ENCODE data around the gene PIGO. TPM values are rescaled to one million over a fixed set of nuclear protein-coding genes. Genes with fewer than 3 reads are reported as not detected.

The PIGO gene
- polyA plus RNA-seq, 4 donors = 20.7 to 40.7 (median 32.9) TPM

GRCh38 chr9:35107297-35108290 lies 11.2 kb upstream of the PIGO start:
- DNase-seq (ENCODE audit: low read depth in 4 of 4, low spot score in 3 of 4) = no peak

- DNase-seq (ENCODE audit: low read depth in 4 of 4, low spot score in 3 of 4) = no peak
Observed at GRCh38 chr9:35106343-35106730, 9.9 kb upstream of the PIGO start.

GRCh38 chr9:35105571-35106342 lies 9.4 kb upstream of the PIGO start:
- DNase-seq (ENCODE audit: low read depth in 4 of 4, low spot score in 3 of 4) = no peak

- no peak for DNase-seq (ENCODE audit: low read depth in 4 of 4, low spot score in 3 of 4)
Observed at GRCh38 chr9:35105126-35105525, 8.7 kb upstream of the PIGO start.

- no peak for DNase-seq (ENCODE audit: low read depth in 4 of 4, low spot score in 3 of 4)
Observed at GRCh38 chr9:35104586-35104985, 8.2 kb upstream of the PIGO start.

DNA sequence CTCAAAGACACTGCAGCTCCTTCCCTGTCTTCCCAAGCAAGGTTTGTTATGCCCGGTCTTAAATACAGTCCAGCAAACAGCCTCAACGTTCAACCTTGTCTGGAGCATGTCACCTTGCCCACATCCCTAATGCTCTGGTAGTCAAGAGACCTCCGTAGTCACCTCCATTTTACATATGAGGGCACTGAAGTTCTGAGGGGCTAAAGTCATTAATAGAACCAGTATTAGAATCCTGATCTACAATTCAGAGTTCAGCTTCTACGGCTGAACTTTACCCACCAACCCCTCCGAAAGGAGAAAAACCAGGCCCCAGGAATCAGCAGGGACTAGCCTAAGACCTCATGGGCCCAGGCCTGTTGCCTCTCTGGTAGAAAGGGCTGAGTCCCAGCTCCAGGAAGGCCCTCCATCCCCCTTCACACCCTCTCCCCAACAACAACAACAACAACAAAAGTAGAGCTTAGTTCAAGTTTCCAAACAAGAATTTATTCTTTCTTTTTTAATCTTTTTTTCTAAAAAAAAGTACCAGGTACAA lies 7.3 kb upstream of the PIGO start:
- DNase-seq (ENCODE audit: low read depth in 4 of 4, low spot score in 3 of 4) = no peak

- peak; percentile 87 to 94 (median 90) for DNase-seq (ENCODE audit: low read depth in 4 of 4, low spot score in 3 of 4)
Observed at GRCh38 chr9:35102769-35103659, 6.6 kb upstream of the PIGO start, which contains the start of gene STOML2. TSS of gene STOML2 (minus strand) at chr9:35103131. CDS start at chr9:35103094, 37 bp downstream.

DNA sequence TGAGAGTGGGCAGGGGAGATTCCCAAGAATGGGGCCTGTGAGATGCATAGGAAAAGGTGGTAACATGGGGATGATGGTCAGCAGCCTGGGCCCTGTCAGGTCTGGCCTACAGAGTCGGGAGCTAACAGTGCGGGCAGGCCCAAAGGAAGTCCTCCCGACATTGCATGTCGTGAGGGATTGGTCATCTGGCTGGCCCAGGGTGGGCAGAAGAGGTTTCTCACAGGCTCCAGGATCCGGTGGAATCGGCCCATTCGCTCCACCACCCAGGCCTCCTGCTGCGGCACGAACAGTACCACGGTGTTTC lies 6.0 kb upstream of the PIGO start:
- no peak for DNase-seq (ENCODE audit: low read depth in 4 of 4, low spot score in 3 of 4)

DNA sequence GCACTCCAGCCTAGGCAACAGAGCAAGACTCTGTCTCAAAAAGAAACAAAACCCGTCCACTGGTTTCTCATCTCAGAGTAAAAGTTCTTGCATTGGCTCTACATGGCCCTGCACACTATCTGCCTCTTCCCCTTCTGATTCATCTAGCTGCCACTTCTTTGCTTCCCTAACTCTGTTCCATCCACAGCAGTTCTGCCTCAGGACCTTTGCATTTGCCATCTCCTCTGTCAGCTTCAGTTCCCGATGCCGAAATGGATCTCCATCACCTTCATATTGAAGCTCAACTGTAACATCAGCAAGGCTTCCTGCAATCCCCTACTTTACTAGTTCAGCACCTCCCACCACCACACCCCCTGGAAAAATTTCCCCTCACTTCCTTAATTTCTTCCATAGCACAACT lies 1.2 kb upstream of the PIGO start:
- no peak for DNase-seq (ENCODE audit: low read depth in 4 of 4, low spot score in 3 of 4)

DNA sequence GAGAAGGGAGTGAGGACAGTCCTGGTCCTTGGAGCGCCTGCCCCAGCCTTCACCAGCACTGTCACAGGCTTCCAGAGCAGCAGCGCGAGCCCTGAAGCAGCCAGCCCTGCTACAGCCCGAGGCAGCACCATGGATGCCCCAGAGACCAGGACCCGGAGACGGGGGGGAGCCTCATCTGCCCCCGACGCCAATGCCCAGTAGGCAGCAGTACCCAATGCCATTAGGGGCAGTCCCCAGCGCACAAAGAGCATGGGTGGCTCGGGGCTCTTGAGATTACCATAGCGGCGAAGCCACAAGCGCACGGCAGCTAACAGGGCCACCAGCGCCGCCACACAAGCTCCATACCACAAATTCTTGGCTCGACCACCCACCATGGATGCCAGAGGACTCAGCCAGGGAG lies 4.9 kb downstream of the PIGO start:
- no peak for DNase-seq (ENCODE audit: low read depth in 4 of 4, low spot score in 3 of 4)

- DNase-seq (ENCODE audit: low read depth in 4 of 4, low spot score in 3 of 4) = no peak
Observed at GRCh38 chr9:35089434-35089833, 7.0 kb downstream of the PIGO start.

DNA sequence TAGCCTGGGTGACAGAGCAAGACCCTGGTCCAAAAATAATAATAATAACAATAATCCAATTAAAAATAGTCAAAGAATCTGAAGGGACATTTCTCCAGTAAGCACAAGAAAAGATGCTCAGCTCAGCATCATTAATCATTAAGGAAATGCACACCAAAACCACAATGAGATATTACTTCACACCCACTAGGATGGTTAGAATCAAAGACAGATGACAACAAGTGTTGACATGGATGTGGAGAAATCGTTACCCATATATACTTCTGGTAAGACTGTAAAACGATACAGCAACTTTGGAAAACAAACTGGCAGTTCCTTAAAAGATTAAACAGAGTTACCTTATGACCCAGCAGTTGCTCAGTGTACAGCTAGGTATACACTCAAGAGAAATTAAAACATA lies 11.3 kb downstream of the PIGO start:
- no peak for DNase-seq (ENCODE audit: low read depth in 4 of 4, low spot score in 3 of 4)

DNA sequence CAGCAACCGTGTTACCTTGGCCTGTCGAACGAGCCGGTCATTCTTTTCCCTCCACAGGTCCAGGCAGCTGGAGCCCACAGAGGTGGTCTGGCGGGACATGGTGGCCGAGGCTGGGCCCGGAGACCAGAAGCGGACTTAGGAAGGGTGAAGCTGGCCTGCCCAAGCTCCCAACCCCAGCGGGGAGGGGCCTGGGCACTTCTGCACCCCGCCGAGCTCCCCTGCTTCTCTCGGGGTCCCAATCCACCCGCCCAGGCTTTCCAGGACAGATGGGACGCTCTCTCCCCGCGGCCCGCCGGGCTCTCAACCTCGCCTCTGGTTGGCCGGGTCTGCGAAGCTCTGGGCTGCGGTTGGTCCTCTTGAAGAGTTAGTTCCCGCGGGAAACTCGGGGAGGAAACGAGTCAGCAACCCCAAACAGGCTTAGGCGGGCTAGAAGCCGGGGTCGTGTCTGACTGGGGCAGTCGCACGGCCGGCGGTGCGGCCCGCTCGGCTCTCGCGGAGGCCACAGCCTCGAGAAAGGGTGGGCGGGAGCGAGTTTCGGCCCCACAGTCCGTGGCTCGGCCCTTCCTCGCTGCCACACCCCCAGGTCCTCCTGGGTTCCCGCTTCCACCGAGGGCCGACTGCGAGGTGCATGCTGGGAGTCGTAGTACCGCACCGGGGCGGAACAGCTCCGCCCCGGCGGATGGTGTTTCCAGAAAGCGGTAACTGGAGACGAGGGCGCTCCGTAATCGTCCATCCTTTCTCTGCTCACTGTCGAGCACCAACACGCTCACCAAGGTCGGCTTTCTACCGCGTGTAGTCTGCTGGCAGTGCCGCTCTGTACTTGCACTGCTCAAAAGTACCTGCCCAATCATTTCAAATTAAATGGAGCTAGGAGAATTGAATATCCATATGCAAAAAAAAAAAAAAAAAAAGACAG lies 16.7 kb downstream of the PIGO start, which contains the start of gene FANCG:
TSS of gene FANCG (minus strand) at position 517 of the 916 bp plus-strand sequence. CDS start at position 99, 418 bp downstream.
- peak; percentile 83 to 85 (median 84) for DNase-seq (ENCODE audit: low read depth in 4 of 4, low spot score in 3 of 4)

DNA sequence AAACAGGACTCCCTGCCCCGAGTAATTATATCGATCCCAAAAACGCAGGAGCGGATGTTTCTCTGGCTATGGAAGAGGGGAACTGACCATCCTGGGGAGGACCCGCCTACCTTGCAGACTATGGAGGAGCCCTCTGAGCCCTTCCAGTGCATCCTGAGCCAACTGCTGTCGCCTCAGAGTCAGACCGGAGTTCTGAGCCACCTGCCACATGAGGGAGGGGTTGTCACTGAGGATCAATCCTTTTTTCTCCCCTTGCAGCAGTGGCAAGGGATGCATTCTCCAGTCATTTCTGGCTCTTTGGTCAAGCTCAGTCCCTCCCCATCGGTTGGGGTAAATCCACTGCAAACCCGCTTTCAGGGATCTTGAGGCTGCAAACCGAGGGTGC lies 17.4 kb downstream of the PIGO start:
- DNase-seq (ENCODE audit: low read depth in 4 of 4, low spot score in 3 of 4) = no peak

DNA sequence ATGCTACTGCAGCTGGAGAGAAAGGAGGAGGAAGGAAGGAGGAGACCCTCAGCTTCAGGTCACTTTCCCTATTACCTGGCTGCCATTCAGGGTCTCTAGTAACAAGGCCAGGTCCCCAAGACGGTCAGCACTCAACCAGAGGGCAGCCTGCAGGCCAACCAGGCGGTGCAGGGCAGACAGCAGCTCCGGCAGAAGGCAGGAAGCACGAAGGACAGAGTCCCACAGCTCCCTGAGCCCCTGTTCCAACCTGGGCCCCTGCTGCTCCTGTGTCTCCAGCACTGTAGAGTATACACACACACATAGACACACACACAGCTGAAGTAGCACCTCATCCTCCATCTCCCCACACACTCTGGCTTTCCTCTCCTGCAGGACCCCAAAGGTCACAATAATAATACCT lies 18.3 kb downstream of the PIGO start:
- DNase-seq (ENCODE audit: low read depth in 4 of 4, low spot score in 3 of 4) = no peak

DNA sequence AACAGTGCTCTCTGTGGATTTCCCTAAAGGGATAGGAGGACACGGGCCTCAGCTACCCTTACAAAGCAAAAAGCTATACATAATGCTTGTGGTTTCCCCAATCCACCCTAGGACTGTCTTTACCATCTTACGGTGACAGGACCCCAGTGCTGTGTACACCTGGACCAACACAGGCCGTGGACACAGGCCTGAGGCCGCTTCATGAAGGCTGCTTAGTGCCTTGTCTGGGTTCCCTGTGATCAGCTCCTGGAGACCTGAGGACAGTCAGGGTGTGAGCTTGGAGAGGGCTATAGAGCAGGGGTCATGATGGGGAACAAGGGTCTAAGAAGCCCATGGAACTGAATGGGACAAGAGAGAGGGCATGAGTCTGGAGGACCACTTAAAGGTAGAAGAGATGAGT lies 19.5 kb downstream of the PIGO start:
- no peak for DNase-seq (ENCODE audit: low read depth in 4 of 4, low spot score in 3 of 4)

- no peak for DNase-seq (ENCODE audit: low read depth in 4 of 4, low spot score in 3 of 4)
Observed at GRCh38 chr9:35075358-35075757, 21.0 kb downstream of the PIGO start.

- no peak for DNase-seq (ENCODE audit: low read depth in 4 of 4, low spot score in 3 of 4)
Observed at GRCh38 chr9:35074791-35075190, 21.6 kb downstream of the PIGO start.

DNA sequence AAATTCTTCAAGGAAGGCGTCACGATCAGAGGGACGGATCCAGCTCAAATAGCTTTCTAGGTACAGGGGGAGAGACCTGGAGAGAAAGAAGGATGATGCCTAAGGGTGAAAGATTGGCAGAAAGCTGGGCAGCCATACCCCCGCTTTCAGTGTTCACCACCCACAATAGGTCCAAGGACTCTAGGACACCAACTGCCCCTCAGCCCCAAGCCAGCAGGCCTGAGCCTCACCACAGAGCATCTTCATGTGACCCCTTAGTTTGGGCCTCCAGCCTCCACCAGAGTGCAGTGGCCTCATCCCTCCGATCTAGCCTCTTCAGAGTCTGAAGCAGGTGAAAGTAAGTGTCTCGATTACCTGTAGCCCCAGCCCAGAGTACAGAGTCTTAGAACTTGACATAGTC lies 22.2 kb downstream of the PIGO start:
- DNase-seq (ENCODE audit: low read depth in 4 of 4, low spot score in 3 of 4) = no peak

Measured in left renal pelvis (tissue), 4 donors.